Measurements from ENCODE around the gene HSPA1L. TPM values are rescaled to one million over a fixed set of nuclear protein-coding genes. Genes with fewer than 3 reads are reported as not detected.

The HSPA1L gene
- total and polyA plus RNA-seq, 4 donors: 0.27 to 0.79 (median 0.47) TPM

DNA sequence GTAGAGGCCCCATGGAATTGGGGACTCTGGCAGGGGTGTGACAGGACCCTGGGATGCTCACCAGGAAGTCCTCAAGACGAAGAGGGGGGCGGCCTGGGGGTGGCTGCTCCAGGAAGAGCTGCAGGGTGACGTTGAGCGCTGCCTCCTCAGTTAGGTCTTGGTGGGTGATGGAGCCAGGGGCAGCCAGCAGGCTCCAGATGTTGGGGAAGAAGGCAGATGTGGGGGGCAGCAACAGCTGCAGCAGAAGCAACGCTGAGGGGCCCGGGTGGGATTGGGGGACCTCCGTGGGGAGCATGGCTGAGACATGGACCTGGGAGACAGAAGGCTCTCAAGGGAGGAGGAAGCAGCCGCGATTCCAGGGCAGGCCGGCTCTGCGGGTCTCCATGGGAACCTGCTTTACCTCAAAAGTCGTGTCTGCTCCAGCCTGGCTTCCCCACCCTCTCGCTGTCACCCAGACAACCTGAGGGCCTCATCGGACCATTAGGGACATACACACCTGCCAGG is 38.5 kb downstream of the HSPA1L start:
- Histone ChIP-seq H3K4me3 (ENCODE audit: low read depth in 1 of 3, low read length in 3 of 3) (no peak overlapping the region), H3K36me3 (ENCODE audit: control insufficient read depth in 4 of 4, insufficient read depth in 3 of 4, low read depth in 1 of 4, low read length in 3 of 4) (peaks cover 0 to 20% (median 5%) of the 10 kb centered on the region in 4 donors), H3K27ac (ENCODE audit: low read depth in 1 of 2, low read length in 2 of 2) (peak overlapping the region; percentile 67 to 71), H3K4me1 (ENCODE audit: control insufficient read depth in 4 of 4, insufficient read depth in 4 of 4, low read length in 3 of 4) (peaks cover 9 to 46% (median 31%) of the 10 kb centered on the region in 4 donors), H3K27me3 (ENCODE audit: control insufficient read depth in 4 of 4, insufficient read depth in 4 of 4, low read length in 3 of 4) (no peaks in the 10 kb centered on the region), H3K9me3 (ENCODE audit: control insufficient read depth in 4 of 4, low read length in 3 of 4) (no peaks in the 10 kb centered on the region), H3K9ac (ENCODE audit: low read depth in 1 of 2, low read length in 2 of 2) (peak overlapping the region; percentile 51 to 57)
- no peak for DNase-seq (ENCODE audit: low spot score)
- TF ChIP-seq FOXA2 (IDR thresholded peaks at IDR 0.05): no peak
- TF ChIP-seq, protein P1, sequence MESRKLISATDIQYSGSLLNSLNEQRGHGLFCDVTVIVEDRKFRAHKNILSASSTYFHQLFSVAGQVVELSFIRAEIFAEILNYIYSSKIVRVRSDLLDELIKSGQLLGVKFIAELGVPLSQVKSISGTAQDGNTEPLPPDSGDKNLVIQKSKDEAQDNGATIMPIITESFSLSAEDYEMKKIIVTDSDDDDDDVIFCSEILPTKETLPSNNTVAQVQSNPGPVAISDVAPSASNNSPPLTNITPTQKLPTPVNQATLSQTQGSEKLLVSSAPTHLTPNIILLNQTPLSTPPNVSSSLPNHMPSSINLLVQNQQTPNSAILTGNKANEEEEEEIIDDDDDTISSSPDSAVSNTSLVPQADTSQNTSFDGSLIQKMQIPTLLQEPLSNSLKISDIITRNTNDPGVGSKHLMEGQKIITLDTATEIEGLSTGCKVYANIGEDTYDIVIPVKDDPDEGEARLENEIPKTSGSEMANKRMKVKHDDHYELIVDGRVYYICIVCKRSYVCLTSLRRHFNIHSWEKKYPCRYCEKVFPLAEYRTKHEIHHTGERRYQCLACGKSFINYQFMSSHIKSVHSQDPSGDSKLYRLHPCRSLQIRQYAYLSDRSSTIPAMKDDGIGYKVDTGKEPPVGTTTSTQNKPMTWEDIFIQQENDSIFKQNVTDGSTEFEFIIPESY (IDR thresholded peaks at IDR 0.05): no peak
- no peak for TF ChIP-seq YY1 (IDR thresholded peaks at IDR 0.05)
- 43% methylated on average over 14 of the region's 14 CpGs for WGBS

DNA sequence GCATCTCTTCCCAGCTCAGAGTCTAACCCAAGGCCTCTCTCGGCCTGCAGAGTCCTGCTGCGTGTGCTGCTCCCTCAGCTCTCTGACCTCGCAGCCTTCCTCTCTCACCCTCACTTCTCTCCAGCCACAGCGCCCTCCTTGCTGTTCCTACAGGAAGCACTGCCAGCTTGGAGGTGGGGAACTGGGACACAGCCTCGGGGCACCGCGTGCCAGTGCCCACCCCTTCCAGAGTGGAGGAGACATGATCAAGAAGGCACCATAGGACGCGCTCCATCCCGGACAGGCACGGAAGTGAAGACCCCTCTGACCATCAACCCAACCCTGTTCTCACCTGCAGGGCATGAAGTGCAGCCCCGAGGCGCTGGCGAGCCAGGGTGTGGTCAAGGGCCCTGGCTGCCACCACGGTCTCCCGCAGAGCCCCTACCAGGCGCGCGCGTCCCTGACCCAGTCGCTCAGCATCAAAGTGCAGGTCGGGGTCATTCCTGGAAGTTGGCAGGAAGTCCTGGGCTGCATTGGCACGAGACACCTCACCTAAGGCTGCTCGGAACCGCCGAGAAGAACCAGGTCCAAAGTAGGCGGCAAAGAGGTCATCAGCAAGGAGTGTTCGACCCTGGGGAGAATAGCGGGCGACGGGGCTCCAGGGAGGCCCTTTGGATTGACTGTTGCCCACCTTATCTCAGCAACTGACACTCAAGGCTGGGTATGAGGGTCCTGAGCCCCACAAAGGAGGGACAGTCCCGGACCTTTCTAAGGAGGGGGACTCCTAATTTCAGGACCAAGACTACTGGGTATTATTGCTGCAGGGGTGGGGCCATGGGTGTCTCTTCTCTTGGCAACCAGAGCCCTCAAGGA is 39.2 kb downstream of the HSPA1L start:
- Histone ChIP-seq H3K4me3 (ENCODE audit: low read depth in 1 of 3, low read length in 3 of 3) (no peak overlapping the region), H3K27me3 (ENCODE audit: control insufficient read depth in 4 of 4, insufficient read depth in 4 of 4, low read length in 3 of 4) (no peaks in the 10 kb centered on the region), H3K27ac (ENCODE audit: low read depth in 1 of 2, low read length in 2 of 2) (peak overlapping the region; percentile 67 to 71), H3K9ac (ENCODE audit: low read depth in 1 of 2, low read length in 2 of 2) (no peak overlapping the region), H3K36me3 (ENCODE audit: control insufficient read depth in 4 of 4, insufficient read depth in 3 of 4, low read depth in 1 of 4, low read length in 3 of 4) (peaks cover 0 to 14% (median 5%) of the 10 kb centered on the region in 4 donors), H3K9me3 (ENCODE audit: control insufficient read depth in 4 of 4, low read length in 3 of 4) (no peaks in the 10 kb centered on the region), H3K4me1 (ENCODE audit: control insufficient read depth in 4 of 4, insufficient read depth in 4 of 4, low read length in 3 of 4) (peaks cover 9 to 46% (median 31%) of the 10 kb centered on the region in 4 donors)
- TF ChIP-seq TAF1 (conservative IDR thresholded peaks at IDR 0.05) (no peak), SP1 (IDR thresholded peaks at IDR 0.05) (peak; percentile 26), HNF4A (conservative IDR thresholded peaks at IDR 0.05) (peak; percentile 48 to 66), YY1 (IDR thresholded peaks at IDR 0.05) (no peak), RXRA (IDR thresholded peaks at IDR 0.05) (peak; percentile 47 to 56), JUND (IDR thresholded peaks at IDR 0.05) (no peak), NR2F2 (IDR thresholded peaks at IDR 0.05) (no peak)
- TF ChIP-seq, protein P2, sequence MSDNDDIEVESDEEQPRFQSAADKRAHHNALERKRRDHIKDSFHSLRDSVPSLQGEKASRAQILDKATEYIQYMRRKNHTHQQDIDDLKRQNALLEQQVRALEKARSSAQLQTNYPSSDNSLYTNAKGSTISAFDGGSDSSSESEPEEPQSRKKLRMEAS (IDR thresholded peaks at IDR 0.05): no peak
- TF ChIP-seq, protein P3, sequence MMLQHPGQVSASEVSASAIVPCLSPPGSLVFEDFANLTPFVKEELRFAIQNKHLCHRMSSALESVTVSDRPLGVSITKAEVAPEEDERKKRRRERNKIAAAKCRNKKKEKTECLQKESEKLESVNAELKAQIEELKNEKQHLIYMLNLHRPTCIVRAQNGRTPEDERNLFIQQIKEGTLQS (IDR thresholded peaks at IDR 0.05): no peak
- no peak for DNase-seq (ENCODE audit: low spot score)
- WGBS: 62% methylated on average over 32 of the region's 32 CpGs

DNA sequence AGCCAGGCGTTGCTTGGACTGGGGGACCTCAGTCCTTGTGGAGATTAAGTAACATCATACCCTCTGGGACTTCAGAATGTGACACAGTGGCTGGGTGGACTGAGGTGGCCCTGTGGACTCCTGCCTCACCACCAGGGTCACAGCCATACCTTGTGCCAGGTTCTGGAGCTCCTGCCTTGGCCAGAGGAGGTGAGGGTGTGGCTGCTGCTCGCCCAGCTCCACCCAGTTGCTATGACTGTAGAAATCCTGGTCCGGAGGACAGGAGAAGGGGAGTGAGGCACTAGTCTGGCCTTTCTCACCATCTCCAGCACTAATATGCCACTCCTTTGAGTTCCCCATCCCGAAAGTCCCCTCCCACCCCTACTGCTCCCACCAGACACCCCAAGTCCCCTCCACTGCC is 39.9 kb downstream of the HSPA1L start:
- H3K36me3 ChIP-seq (ENCODE audit: control insufficient read depth in 4 of 4, insufficient read depth in 3 of 4, low read depth in 1 of 4, low read length in 3 of 4): peaks cover 0 to 8% (median 4%) of the 10 kb centered on the region in 4 donors
- H3K27me3 ChIP-seq (ENCODE audit: control insufficient read depth in 4 of 4, insufficient read depth in 4 of 4, low read length in 3 of 4): no peaks in the 10 kb centered on the region
- TF ChIP-seq, protein P3 (IDR thresholded peaks at IDR 0.05): no peak
- peak in 1 of 2 donors; percentile 4 for TF ChIP-seq HNF4A (conservative IDR thresholded peaks at IDR 0.05)
- WGBS: 67% methylated on average over 4 of the region's 4 CpGs
- no peak overlapping the region for H3K9ac ChIP-seq (ENCODE audit: low read depth in 1 of 2, low read length in 2 of 2)
- no peaks in the 10 kb centered on the region for H3K9me3 ChIP-seq (ENCODE audit: control insufficient read depth in 4 of 4, low read length in 3 of 4)
- DNase-seq (ENCODE audit: low spot score): no peak
- H3K4me1 ChIP-seq (ENCODE audit: control insufficient read depth in 4 of 4, insufficient read depth in 4 of 4, low read length in 3 of 4): peaks cover 9 to 46% (median 31%) of the 10 kb centered on the region in 4 donors
- H3K27ac ChIP-seq (ENCODE audit: low read depth in 1 of 2, low read length in 2 of 2): peak overlapping the region in 1 of 2 donors; percentile 18
- H3K4me3 ChIP-seq (ENCODE audit: low read depth in 1 of 3, low read length in 3 of 3): no peak overlapping the region
